SK-N-MC (cell line): ENCODE measurements around the gene VANGL2.

Source experiments
- EZH2 ChIP-seq: fragments of 200-600 bp; sonication (generic); IDR thresholded peaks from one replicate; pipeline ENCODE4 v1.6.1; 2017; ENCODE audit warnings: antibody characterized with exemption
- FOXP2 ChIP-seq: optimal IDR thresholded peaks from 2 replicates; pipeline ENCODE3; 2011; ENCODE audit warnings: mild to moderate bottlenecking, moderate library complexity; ENCODE audit not compliant: insufficient read depth; ENCODE audit errors: extremely low read length, control extremely low read depth
- POLR2AphosphoS5 ChIP-seq: IDR thresholded peaks from 2 replicates; pipeline ENCODE4 v1.6.1; 2012; ENCODE audit warnings: mild to moderate bottlenecking, low read depth, low read length, borderline replicate concordance

DNA sequence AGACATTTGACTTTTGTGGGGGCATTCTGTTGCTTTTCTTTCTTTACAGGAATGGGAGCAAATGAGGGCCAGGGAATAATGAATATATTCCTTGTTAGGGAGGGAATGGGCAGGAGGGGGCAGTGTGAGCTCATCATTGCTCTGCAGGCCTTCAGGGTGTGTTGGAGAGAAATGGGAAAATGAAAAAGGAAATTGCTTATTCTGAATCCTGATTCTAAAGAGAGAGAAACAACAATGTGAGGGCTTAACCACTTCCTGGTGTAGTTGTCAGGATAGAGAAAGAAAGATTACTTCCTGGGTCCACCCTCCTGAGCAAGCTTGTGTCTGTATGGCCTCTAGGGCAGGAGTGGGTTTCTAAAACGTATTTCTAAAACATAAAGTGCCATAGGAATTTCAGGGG, 28.3 kb downstream of the VANGL2 start:
- no peak for TF ChIP-seq POLR2AphosphoS5
- no peak for TF ChIP-seq EZH2
- no peak for TF ChIP-seq FOXP2
